ENCODE results near the gene LPP. TPM values are rescaled to one million over a fixed set of nuclear protein-coding genes. Genes with fewer than 3 reads are reported as not detected.

The LPP gene
- total RNA-seq, 2 donors from 2014 or later: 46.6 to 92.4 TPM

DNA sequence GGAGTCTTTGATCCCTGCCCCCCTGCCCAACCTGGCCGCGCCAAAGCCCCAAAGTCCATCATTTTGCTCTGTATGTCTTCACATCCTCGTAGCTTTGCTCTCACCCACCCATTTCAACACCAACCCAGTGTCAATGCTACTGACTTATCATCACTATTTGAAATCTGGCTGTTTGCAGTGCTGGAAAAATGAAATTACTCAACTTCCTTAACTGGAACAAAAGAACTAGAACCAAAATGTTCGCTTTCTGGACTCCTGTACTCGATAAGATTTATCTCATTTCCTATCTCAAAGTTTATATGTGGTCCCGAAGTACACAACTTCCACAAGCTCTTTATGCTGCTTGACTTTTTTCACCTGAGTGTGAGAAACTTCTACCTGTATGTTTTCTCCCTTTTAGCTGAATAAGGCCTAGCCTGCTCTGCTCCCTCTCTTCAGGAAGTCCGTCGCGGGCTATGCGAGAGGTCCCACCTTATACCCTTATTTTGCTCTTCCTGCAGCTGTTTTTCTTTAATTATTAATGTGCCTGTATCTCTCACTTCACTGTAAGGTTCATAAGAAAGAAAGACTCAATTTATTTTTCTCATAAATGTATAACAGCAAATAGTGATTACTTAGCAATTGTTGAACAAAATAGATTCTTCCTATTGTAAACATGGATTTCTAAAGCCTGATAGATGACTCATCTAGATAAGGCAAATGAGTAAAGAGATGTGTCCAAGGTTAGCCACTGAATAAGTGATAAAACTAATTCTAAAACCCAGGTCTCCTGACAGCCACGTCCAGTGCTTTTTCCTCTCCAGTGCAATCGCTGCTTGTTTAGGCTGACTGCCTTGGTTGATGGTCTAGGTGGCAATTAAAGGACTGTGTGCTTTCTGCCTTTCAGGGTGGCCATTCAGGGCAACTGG is 553.7 kb downstream of the LPP start:
- no peak overlapping the region for H3K27ac Mint-ChIP-seq
- H3K27me3 Mint-ChIP-seq: no peaks in the 10 kb centered on the region
- ATAC-seq (replicated peaks): no peak
- H3K4me1 Mint-ChIP-seq: no peaks in the 10 kb centered on the region
- no peak overlapping the region for H3K4me3 Mint-ChIP-seq
- no peaks in the 10 kb centered on the region for H3K9me3 Mint-ChIP-seq
- H3K36me3 Mint-ChIP-seq (ENCODE audit: low read depth): peaks cover 21% of the 10 kb centered on the region

GRCh38 chr3:188711881-188712247 is 557.9 kb downstream of the LPP start:
- ATAC-seq (replicated peaks): no peak
- no peaks in the 10 kb centered on the region for H3K4me1 Mint-ChIP-seq
- H3K27ac Mint-ChIP-seq: no peak overlapping the region
- H3K9me3 Mint-ChIP-seq: no peaks in the 10 kb centered on the region
- H3K36me3 Mint-ChIP-seq (ENCODE audit: low read depth): peaks cover 21% of the 10 kb centered on the region
- no peaks in the 10 kb centered on the region for H3K27me3 Mint-ChIP-seq
- no peak overlapping the region for H3K4me3 Mint-ChIP-seq

GRCh38 chr3:188712248-188712924 is 558.4 kb downstream of the LPP start:
- Mint-ChIP-seq H3K27ac (no peak overlapping the region), H3K4me3 (no peak overlapping the region), H3K4me1 (no peaks in the 10 kb centered on the region), H3K9me3 (no peaks in the 10 kb centered on the region), H3K36me3 (ENCODE audit: low read depth) (peaks cover 21% of the 10 kb centered on the region), H3K27me3 (no peaks in the 10 kb centered on the region)
- no peak for ATAC-seq (replicated peaks)

- Mint-ChIP-seq H3K27ac (no peak overlapping the region), H3K4me3 (no peak overlapping the region), H3K9me3 (no peaks in the 10 kb centered on the region), H3K4me1 (no peaks in the 10 kb centered on the region), H3K36me3 (ENCODE audit: low read depth) (peaks cover 17% of the 10 kb centered on the region), H3K27me3 (no peaks in the 10 kb centered on the region)
- no peak for ATAC-seq (replicated peaks)
Observed at GRCh38 chr3:188712991-188713390, 559.0 kb downstream of the LPP start.

- H3K9me3 Mint-ChIP-seq: no peaks in the 10 kb centered on the region
- no peaks in the 10 kb centered on the region for H3K27me3 Mint-ChIP-seq
- no peak overlapping the region for H3K4me3 Mint-ChIP-seq
- ATAC-seq (replicated peaks): no peak
- H3K27ac Mint-ChIP-seq: no peak overlapping the region
- H3K4me1 Mint-ChIP-seq: peaks cover 29% of the 10 kb centered on the region
- H3K36me3 Mint-ChIP-seq (ENCODE audit: low read depth): no peaks in the 10 kb centered on the region
Observed at GRCh38 chr3:188719545-188719944, 565.6 kb downstream of the LPP start.

DNA sequence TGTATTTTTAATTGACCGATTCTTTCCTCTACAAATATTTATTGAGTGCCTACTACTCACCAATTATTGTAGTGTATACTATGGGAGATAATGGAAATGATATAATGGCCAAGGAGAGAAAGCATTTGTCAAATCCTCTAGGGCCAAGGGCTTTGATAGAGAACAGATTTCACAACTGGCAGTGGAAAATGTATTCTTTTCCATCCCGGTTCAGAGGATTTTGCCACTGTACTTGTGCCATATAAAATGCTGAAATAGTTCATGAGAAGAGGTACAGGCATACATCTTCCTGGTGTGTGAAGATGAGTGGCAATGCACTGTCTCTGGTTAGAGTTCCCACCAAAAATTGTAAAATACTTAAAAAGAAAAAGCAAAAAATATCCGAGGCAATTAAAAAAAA is 566.3 kb downstream of the LPP start:
- ATAC-seq (replicated peaks): no peak
- Mint-ChIP-seq H3K36me3 (ENCODE audit: low read depth) (peaks cover 1% of the 10 kb centered on the region), H3K27ac (no peak overlapping the region), H3K9me3 (no peaks in the 10 kb centered on the region), H3K4me3 (no peak overlapping the region), H3K27me3 (no peaks in the 10 kb centered on the region), H3K4me1 (peaks cover 29% of the 10 kb centered on the region)

- Mint-ChIP-seq H3K27ac (no peak overlapping the region), H3K9me3 (no peaks in the 10 kb centered on the region), H3K27me3 (no peaks in the 10 kb centered on the region), H3K4me3 (no peak overlapping the region), H3K36me3 (ENCODE audit: low read depth) (peaks cover 6% of the 10 kb centered on the region), H3K4me1 (peaks cover 29% of the 10 kb centered on the region)
- ATAC-seq (replicated peaks): peak; percentile 77
Observed at GRCh38 chr3:188720636-188721035, 566.7 kb downstream of the LPP start.

- no peak for ATAC-seq (replicated peaks)
- Mint-ChIP-seq H3K4me3 (no peak overlapping the region), H3K27me3 (no peaks in the 10 kb centered on the region), H3K9me3 (no peaks in the 10 kb centered on the region), H3K27ac (no peak overlapping the region), H3K36me3 (ENCODE audit: low read depth) (peaks cover 6% of the 10 kb centered on the region), H3K4me1 (peaks cover 29% of the 10 kb centered on the region)
Observed at GRCh38 chr3:188721312-188721711, 567.4 kb downstream of the LPP start.

DNA sequence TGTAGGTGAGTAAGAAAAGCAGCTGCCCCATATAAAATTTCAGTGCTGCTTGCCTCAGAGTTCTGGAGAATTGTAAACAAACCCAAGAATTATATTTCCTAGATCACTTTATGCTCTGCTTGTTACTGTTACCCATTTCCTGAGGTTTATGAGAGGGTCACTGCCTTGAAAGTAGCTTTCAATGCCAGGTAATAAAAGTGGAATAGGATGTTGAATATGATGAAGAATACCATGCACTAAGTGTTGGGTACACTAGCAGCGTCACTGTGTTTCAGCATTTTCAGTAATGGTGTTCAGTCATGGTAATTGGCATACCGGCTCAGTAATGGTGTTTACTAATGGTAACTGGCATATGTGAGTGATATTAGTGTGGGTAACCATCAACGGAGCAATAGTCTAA is 568.0 kb downstream of the LPP start:
- no peak for ATAC-seq (replicated peaks)
- Mint-ChIP-seq H3K4me1 (peaks cover 29% of the 10 kb centered on the region), H3K27ac (no peak overlapping the region), H3K9me3 (no peaks in the 10 kb centered on the region), H3K36me3 (ENCODE audit: low read depth) (peaks cover 6% of the 10 kb centered on the region), H3K27me3 (no peaks in the 10 kb centered on the region), H3K4me3 (peak overlapping the region; percentile 44)

- H3K9me3 Mint-ChIP-seq: no peaks in the 10 kb centered on the region
- H3K36me3 Mint-ChIP-seq (ENCODE audit: low read depth): peaks cover 6% of the 10 kb centered on the region
- peaks cover 33% of the 10 kb centered on the region for H3K4me1 Mint-ChIP-seq
- no peaks in the 10 kb centered on the region for H3K27me3 Mint-ChIP-seq
- peak; percentile 78 for ATAC-seq (replicated peaks)
- peak overlapping the region; percentile 44 for H3K4me3 Mint-ChIP-seq
- H3K27ac Mint-ChIP-seq: peak overlapping the region; percentile 1
Observed at GRCh38 chr3:188722963-188723362, 569.0 kb downstream of the LPP start.

- Mint-ChIP-seq H3K27me3 (no peaks in the 10 kb centered on the region), H3K9me3 (no peaks in the 10 kb centered on the region), H3K4me3 (no peak overlapping the region), H3K27ac (no peak overlapping the region), H3K36me3 (ENCODE audit: low read depth) (peaks cover 6% of the 10 kb centered on the region), H3K4me1 (peaks cover 30% of the 10 kb centered on the region)
- no peak for ATAC-seq (replicated peaks)
Observed at GRCh38 chr3:188727052-188727451, 573.1 kb downstream of the LPP start.

DNA sequence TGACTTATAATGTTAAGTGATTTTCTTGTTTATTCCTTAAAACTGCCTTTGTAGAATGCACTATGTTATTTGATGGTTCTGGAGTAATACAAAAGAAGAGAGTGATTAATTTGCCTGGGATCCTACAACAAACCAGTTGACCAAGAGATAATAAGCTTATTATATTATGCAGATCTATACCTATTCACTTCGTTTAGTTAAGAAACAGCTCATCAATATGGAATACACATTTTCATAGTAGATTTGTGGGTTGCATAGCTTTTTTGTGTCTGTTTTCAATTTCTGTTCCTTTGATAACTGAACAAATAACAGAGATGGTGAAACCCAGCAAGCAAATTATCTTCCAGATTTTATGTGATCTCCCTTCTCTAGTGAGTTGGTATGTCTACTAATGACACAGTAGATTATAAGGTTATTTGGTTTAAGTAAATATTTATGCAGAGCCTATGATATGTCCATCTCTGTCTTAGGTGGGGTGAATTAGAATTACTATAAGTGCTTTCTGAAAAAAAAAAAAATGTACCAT is 574.5 kb downstream of the LPP start:
- H3K36me3 Mint-ChIP-seq (ENCODE audit: low read depth): peaks cover 6% of the 10 kb centered on the region
- H3K27ac Mint-ChIP-seq: no peak overlapping the region
- H3K27me3 Mint-ChIP-seq: no peaks in the 10 kb centered on the region
- peak; percentile 65 for ATAC-seq (replicated peaks)
- no peaks in the 10 kb centered on the region for H3K9me3 Mint-ChIP-seq
- peak overlapping the region; percentile 7 for H3K4me3 Mint-ChIP-seq
- peaks cover 17% of the 10 kb centered on the region for H3K4me1 Mint-ChIP-seq

DNA sequence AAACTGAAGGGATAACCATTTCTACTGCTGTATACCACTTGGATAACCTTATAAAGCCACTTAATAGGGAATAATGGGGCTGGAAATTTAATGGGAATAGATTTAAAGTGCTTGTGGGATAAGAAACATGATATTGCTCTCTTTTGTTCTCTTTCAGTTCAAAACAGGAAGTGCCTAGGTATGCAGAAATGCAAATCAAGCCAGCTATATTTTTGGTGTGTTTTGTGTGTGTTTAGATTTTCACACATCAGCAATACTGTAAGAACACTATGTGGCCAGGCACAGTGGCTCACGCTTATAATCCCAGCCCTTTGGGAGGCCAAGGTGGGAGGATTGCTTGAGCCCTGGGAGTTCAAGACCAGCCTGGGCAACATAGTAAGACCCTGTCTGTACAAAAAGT is 575.5 kb downstream of the LPP start:
- H3K27me3 Mint-ChIP-seq: no peaks in the 10 kb centered on the region
- peaks cover 17% of the 10 kb centered on the region for H3K4me1 Mint-ChIP-seq
- no peak for ATAC-seq (replicated peaks)
- H3K36me3 Mint-ChIP-seq (ENCODE audit: low read depth): peaks cover 6% of the 10 kb centered on the region
- no peak overlapping the region for H3K4me3 Mint-ChIP-seq
- H3K27ac Mint-ChIP-seq: no peak overlapping the region
- no peaks in the 10 kb centered on the region for H3K9me3 Mint-ChIP-seq

GRCh38 chr3:188734395-188734794 is 580.4 kb downstream of the LPP start:
- Mint-ChIP-seq H3K4me1 (peaks cover 2% of the 10 kb centered on the region), H3K27me3 (no peaks in the 10 kb centered on the region), H3K9me3 (no peaks in the 10 kb centered on the region), H3K36me3 (ENCODE audit: low read depth) (no peaks in the 10 kb centered on the region), H3K27ac (no peak overlapping the region), H3K4me3 (no peak overlapping the region)
- ATAC-seq (replicated peaks): no peak

DNA sequence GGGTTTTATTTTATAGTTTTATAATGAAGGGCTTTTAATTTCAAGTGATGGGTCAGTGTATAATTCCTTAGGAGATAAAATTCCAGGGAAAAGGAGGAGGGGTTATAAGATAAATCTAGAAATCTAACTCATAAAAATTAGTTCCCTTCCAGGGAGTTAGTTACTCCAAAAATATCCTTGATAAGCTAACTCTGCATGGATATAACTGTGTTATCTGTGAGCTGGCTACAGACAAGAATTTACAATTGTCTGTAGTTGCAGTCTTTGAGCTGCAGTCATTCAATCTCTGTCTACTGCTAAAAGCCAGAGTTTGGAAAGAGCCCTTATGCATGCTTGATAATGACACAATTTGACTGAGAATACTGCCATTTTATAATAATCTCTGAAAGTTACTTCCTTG is 585.6 kb downstream of the LPP start:
- Mint-ChIP-seq H3K27ac (no peak overlapping the region), H3K36me3 (ENCODE audit: low read depth) (no peaks in the 10 kb centered on the region), H3K9me3 (no peaks in the 10 kb centered on the region), H3K4me3 (no peak overlapping the region), H3K4me1 (no peaks in the 10 kb centered on the region), H3K27me3 (no peaks in the 10 kb centered on the region)
- ATAC-seq (replicated peaks): no peak

Data from activated T-helper 17 cell treated with anti-CD3 and anti-CD28 coated beads, Interleukin-2, amount 50 U/mL, for 72 hours (primary cell).